ENCODE measurements around the gene GPATCH4. TPM values are rescaled to one million over a fixed set of nuclear protein-coding genes. Genes with fewer than 3 reads are reported as not detected.
A peak's percentile ranks its signal among the peaks of the same experiment; 100 is the strongest.
"Not testable (repeated sequence)": the region's sequence is repeated elsewhere in the genome, so short reads cannot be mapped to it uniquely, and the experiment has no call there.

The GPATCH4 gene
- total RNA-seq, 1 experiment from 2014 or later = 42.1 TPM

DNA sequence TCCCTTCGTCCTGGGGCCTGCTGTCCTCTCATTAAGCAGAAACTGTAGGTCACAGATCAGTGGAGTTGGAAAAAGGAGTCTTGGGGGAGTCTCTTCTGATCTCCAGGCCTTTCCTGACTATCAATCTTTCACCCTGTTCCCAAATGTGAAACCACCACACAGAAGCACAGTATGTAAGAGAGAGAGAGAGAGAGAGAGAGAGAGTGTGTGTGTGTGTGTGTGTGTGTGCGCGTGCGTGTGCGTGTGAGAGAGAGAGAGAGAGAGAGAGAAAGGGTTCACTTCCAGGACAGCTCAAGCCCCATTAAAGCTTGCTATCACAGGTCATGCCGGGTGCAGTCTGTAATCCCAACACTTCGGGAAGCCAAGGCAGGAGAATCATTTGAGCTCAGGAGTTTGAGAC is 23.2 kb downstream of the GPATCH4 start:
- DNase-seq (ENCODE audit: low read depth) = no peak

- DNase-seq (ENCODE audit: low read depth) = no peak
Measured at GRCh38 chr1:156577550-156577949, 23.7 kb downstream of the GPATCH4 start.

DNA sequence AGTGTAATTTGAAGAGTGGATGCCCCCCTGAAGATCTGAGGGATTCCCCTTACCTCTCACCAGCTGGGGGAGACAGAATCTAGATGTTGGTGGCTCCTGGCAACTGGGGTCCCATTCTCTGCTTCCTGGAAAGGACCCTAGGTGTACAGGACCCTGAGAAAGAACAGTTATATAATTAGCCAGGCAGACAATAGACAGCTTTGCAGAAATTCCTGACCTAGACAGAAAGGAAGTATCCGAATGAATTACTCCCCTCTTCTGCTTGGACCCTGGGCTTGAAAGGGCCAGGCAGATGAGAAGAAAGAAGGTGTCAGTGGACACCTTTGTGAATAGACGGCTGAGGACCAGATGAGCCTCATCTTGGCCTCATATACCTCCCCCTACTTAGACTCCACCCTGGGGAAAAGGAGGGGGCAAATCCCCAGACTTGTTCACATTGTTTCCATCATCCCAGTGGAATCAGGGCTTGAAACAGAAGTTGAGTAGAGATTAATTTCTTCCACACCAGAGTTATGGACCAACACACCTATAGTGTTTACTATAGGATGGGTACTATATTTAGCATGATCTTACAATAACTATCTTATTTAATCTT is 27.1 kb downstream of the GPATCH4 start:
- no peak for DNase-seq (ENCODE audit: low read depth)

GRCh38 chr1:156572663-156573018 is 28.6 kb downstream of the GPATCH4 start:
- no peak for DNase-seq (ENCODE audit: low read depth)

GRCh38 chr1:156571919-156572662 is 29.2 kb downstream of the GPATCH4 start, which contains the start of gene IQGAP3:
IQGAP3 (minus strand) TSS chr1:156572565; CDS start chr1:156572529, 36 bp downstream.
- DNase-seq (ENCODE audit: low read depth) = peak; percentile 91

GRCh38 chr1:156571261-156571852 is 29.9 kb downstream of the GPATCH4 start:
- peak; percentile 84 for DNase-seq (ENCODE audit: low read depth)

- DNase-seq (ENCODE audit: low read depth) = no peak
Measured at GRCh38 chr1:156566436-156566835, 34.8 kb downstream of the GPATCH4 start.

GRCh38 chr1:156565519-156565918 is 35.8 kb downstream of the GPATCH4 start:
- no peak for DNase-seq (ENCODE audit: low read depth)

- no peak for DNase-seq (ENCODE audit: low read depth)
Measured at GRCh38 chr1:156560585-156561163, 40.6 kb downstream of the GPATCH4 start.

DNA sequence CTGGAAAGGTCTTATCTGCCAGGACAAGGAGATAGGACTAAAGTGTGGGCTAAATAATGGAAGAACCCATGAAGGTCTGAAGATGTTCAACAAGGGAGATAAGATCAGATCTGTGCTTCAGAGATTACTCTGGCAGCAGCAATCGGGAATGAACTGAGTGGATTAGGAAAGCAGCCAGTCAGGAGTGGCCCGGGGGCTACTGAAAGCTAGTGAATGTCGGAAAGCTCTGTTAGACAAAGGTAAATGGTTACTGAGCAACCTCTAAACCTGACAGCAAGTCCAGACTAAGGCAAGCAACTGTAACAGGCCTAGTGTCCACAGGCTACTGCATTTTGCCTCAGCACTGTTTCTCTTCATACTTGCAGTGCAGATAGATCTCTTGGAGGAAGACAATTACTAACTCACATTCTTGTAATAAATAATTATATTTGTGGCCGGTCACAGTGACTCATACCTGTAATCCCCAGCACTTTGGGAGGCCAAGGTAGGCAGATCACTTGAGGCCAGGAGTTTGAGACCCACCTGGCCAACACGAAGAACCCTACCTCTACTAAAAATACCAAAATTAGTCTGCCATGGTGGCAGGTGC is 41.4 kb downstream of the GPATCH4 start:
- DNase-seq (ENCODE audit: low read depth) = no peak

DNA sequence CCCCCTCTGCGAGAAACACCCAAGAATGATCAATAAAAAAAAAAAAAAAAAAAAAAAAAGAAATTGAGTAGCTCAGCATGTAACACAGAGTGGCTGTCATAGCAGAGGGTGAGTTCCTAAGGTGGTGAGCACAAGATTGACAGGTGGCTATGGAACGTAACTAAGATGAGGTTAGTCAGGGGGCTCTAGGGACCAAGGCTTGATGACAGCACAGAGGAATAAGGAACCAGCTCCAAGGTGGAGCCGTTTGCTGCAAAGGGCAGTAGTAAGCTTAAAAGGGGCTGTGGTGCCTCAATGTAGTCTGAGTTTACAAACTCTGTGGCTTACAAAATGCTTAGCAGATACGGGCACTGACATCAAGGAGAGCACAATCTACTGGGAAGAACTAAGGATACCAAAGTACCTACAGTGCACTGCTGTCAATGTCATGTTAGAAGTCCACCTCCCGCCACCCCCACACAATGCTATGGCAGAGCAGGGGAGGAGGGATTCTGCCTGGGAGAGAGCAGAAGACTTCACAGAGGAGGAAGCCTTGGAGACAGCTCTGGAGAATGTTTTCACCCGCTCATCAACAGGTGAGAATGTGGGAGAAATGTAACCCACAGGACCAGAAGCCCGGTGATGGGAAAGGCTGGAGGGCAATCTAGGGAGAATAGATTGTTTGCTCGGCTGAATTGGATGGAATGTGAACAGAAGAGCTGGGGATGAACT is 42.0 kb downstream of the GPATCH4 start:
- no peak for DNase-seq (ENCODE audit: low read depth)

DNA sequence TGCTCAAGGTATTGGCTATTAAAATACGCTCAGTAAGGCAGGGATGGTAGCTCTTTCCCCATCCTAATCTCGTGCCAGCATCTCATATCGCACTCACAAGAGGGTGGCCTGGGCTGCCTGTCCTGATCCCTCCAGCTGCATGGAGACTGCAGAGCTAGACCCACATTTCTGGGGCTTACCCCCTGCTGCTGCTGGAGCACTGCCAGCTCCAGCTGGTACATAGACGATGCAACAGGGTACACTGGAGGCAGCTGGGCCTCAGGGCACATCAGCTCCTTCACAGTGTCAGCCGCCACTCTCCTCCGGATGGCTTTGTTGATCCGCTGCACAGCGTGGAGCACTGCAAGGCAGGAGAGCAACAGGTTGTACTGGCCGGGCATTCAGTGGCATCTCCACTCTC is 44.9 kb downstream of the GPATCH4 start:
- DNase-seq (ENCODE audit: low read depth) = no peak

DNA sequence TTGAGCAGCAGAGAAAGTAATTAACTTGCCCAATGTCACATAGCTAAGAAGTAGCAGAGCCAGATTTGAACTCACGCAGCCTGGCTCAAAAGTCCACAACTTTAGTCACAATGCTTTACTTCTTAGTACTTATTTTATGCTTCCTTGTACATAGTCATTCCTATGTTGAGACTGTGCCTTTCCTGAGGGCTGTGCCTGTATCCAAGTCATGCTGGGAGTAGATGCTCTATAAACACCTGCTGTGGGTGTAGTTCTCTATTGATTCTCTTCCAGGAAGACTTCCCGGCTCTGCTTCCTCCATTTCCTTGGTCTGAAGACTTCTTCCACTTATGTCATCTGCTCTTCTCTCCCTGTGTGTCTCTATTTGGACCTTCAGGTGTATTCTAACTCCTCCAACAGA is 45.6 kb downstream of the GPATCH4 start:
- no peak for DNase-seq (ENCODE audit: low read depth)

GRCh38 chr1:156554971-156555370 is 46.3 kb downstream of the GPATCH4 start:
- no peak for DNase-seq (ENCODE audit: low read depth)

GRCh38 chr1:156553860-156554485 is 47.3 kb downstream of the GPATCH4 start:
- DNase-seq (ENCODE audit: low read depth) = no peak

- not testable (repeated sequence) for DNase-seq (ENCODE audit: low read depth)
Measured at GRCh38 chr1:156552937-156553336, 48.3 kb downstream of the GPATCH4 start.

GRCh38 chr1:156552518-156552917 is 48.8 kb downstream of the GPATCH4 start:
- DNase-seq (ENCODE audit: low read depth) = no peak

GRCh38 chr1:156551869-156552268 is 49.4 kb downstream of the GPATCH4 start:
- peak; percentile 20 for DNase-seq (ENCODE audit: low read depth)

DNA sequence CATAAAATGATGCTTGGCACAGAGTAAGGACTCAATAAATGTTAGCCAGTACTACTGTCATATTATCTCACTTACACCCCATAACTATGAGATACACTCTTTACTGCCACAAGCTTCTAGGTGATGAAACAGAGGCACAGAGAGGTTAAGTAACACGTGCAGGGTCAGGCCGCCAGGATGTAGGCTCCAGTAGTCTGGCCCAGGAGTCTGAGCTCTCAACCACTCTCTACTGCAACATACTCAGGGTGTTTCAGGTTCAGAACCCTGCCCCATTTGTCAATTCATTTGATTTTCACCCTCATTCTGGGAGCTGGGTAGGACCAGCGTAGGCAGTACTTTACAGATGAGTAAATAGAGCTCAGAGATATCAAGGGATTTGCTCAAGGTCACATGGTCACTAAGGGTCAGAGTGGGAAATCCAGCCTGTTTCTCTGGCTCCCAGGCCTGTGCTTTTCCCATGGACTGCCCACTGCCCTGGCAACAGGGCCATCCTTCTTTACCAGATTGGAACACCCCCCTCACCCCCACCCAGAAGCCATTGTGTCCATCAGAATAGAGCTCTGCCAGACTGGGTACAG is 50.1 kb downstream of the GPATCH4 start:
- DNase-seq (ENCODE audit: low read depth) = no peak

DNA sequence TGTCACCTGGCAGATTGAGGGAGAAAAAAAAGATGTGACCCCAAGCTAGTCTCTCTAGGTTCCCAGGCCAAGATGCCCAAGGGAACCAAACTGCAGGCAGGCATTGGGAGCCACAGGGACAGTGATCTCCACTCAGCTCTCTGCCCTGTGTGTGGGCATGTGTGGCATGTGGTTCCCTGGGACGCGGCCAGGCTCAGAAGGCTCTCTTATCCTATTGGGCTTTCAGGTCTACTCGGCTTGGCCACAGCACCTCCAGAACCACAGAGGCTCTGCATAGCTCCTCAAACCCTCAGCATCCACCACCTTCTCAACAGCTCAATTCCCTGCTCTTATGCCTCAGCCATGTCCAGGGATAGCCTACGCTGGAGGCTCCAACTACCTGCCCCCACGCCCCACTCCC is 50.9 kb downstream of the GPATCH4 start:
- no peak for DNase-seq (ENCODE audit: low read depth)

GRCh38 chr1:156549831-156550230 is 51.4 kb downstream of the GPATCH4 start:
- DNase-seq (ENCODE audit: low read depth) = no peak

Measured in Daoy (cell line).